Fibroblast of mammary gland (primary cell): ENCODE measurements around the gene ZNF318.

Experiments used
- DNase-seq: peaks from one replicate; pipeline ENCODE4 v3.0.0-alpha.2; 2010; ENCODE audit warnings: low read depth
- H3K4me3 ChIP-seq: 2 replicates; pipeline ENCODE4 v1.5.1; 2011; ENCODE audit warnings: low read depth, mild to moderate bottlenecking, low read length, moderate library complexity; ENCODE audit not compliant: control insufficient read depth
- CTCF ChIP-seq: conservative IDR thresholded peaks from 2 replicates; pipeline ENCODE4 v1.5.1; 2011; ENCODE audit warnings: low read depth, low read length, inconsistent platforms; ENCODE audit not compliant: control insufficient read depth, insufficient read depth

ZNF318 gene

DNA sequence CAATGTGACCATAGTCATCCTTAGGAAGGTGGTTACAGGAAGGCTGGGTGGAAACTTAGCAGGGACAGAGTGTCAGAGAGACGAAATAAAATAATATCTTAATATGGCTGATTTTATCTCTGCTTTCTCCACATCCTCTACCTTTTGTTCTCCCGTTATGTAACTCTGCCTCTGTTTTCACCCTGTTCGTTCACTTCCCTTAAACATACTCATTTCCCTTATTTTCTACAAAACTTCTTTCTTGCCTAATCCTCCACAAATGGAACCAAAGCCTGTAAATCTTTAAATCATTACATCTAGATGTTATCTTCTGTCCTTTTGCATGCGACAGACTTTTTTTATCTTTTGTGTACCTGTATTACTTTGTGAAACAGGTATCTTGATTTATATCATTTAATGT lies 37.6 kb downstream of the ZNF318 start:
- DNase-seq: no peak
- TF ChIP-seq CTCF: no peak
- H3K4me3 ChIP-seq: no peak overlapping the region

GRCh38 chr6:43331470-43331869 lies 38.0 kb downstream of the ZNF318 start:
- no peak for TF ChIP-seq CTCF
- H3K4me3 ChIP-seq: no peak overlapping the region
- no peak for DNase-seq

GRCh38 chr6:43328528-43328927 lies 40.9 kb downstream of the ZNF318 start:
- DNase-seq: no peak
- no peak overlapping the region for H3K4me3 ChIP-seq
- no peak for TF ChIP-seq CTCF

- H3K4me3 ChIP-seq: no peak overlapping the region
Measured at GRCh38 chr6:43325876-43326275, 43.6 kb downstream of the ZNF318 start.

DNA sequence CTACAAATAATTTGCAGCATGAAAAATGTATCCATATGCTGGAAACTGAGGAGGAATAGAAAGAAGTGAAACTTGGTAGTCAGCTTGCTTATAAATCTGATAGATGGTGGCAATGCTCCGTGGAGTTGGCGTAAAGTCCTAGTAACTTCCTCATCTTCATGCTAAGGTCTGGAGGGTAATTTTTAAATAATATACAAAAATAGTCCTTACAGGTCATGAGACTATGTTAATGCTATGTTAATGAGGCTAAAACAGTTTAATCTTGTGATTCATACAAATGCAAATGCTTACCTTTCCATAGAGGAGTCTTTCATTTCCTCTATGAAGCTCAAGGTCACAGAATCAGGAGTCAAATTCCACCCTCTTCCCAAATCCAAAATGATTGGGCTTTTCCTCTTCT lies 51.4 kb downstream of the ZNF318 start:
- H3K4me3 ChIP-seq: no peak overlapping the region
- no peak for TF ChIP-seq CTCF
- no peak for DNase-seq

More at GRCh38 chr6:43325876-43326275, 43.6 kb downstream of the ZNF318 start:
- no peak for DNase-seq
- TF ChIP-seq CTCF: no peak

DNA sequence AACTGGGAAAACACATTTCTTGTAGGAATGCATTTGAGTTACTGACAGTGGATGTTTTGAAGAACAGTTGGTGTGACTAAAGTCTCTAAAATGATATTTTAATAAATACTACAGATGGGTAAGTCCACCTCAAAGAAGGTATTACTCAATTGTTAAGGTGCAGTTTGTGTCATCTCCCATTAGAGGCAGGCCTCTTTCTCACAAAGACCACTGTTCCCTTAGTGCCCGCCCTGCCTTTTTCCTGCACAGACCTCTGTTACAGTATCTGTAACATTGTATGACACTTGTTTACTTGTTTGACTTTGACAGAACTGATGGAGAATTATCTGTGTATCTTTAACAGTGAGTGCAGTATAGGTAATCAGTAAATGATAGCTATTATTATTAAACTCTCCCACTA lies 55.6 kb downstream of the ZNF318 start:
- no peak overlapping the region for H3K4me3 ChIP-seq
- TF ChIP-seq CTCF: no peak
- DNase-seq: no peak

DNA sequence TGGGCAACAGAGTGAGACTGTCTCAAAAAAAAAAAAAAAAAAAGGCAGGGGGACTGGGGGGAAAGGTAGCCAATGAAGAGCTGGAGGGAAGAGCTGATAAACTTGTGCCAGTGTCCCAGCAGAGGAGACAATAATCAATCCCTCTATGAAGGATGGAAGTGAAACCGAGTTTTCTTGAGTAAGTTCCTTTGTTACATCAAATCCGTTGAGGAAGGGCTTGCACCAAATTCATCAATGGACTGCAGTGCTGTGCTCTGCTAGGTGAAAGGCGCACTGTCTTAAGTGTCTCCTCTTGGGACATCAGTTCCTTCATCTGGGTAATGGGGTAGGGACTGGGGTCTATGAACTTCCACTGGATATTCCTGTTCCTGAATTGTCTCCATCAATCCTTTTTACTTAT lies 57.8 kb downstream of the ZNF318 start:
- no peak for DNase-seq
- H3K4me3 ChIP-seq: no peak overlapping the region

More for the DNA sequence above, 57.8 kb downstream of the ZNF318 start:
- no peak for TF ChIP-seq CTCF
